GM21528 (cell line): ENCODE measurements around the gene FFAR1.

Experiments used
- ATAC-seq: cut with Tn5 transposase; IDR thresholded peaks from one replicate; pipeline ENCODE4 v1.9.1; 2021; ENCODE audit warnings: mild to moderate bottlenecking, moderate library complexity; ENCODE audit not compliant: unreplicated experiment, low FRiP score

The FFAR1 gene

GRCh38 chr19:35380450-35381124, 32.9 kb downstream of the FFAR1 start:
- no peak for ATAC-seq

GRCh38 chr19:35381318-35381717, 33.6 kb downstream of the FFAR1 start:
- ATAC-seq = no peak

- no peak for ATAC-seq
These were observed 34.2 kb downstream of the FFAR1 start for GRCh38 chr19:35381926-35382325.

- ATAC-seq = no peak
These were observed 35.8 kb downstream of the FFAR1 start for GRCh38 chr19:35383536-35383935.

- ATAC-seq = no peak
These were observed 40.8 kb downstream of the FFAR1 start for GRCh38 chr19:35388277-35389054.

GRCh38 chr19:35389192-35389861, 41.6 kb downstream of the FFAR1 start:
- ATAC-seq = no peak

GRCh38 chr19:35392742-35393715, 45.3 kb downstream of the FFAR1 start:
- no peak for ATAC-seq

- no peak for ATAC-seq
These were observed 47.9 kb downstream of the FFAR1 start for GRCh38 chr19:35395382-35396199.

- ATAC-seq = no peak
These were observed 48.7 kb downstream of the FFAR1 start for GRCh38 chr19:35396240-35396885.

GRCh38 chr19:35397064-35397463, 49.4 kb downstream of the FFAR1 start:
- no peak for ATAC-seq
